ENCODE data around the gene PKN1. TPM values are rescaled to one million over a fixed set of nuclear protein-coding genes. Genes with fewer than 3 reads are reported as not detected.

Gene PKN1
- total RNA-seq, 1 experiment from 2014 or later, result 170 TPM

DNA sequence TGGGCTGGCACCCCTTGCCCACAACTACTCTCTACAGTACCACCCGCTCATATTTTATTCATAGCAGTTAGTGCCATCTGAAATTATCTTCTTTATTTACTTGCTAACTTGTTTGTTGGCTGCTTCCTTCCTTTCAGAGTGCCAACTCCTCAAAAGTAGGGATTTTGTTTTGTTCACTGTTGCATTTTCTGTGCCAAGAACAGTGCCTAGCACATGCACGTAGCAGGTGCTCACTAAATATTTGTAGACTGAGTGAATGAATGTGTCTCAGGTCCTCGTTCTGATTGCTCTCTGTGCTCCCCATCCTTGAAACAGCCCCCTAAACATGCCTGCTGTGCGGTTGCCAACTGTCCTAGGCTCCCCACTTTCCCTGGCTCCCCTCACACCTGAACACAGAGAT is 61.3 kb downstream of the PKN1 start (continued):
- TF ChIP-seq, protein P1, sequence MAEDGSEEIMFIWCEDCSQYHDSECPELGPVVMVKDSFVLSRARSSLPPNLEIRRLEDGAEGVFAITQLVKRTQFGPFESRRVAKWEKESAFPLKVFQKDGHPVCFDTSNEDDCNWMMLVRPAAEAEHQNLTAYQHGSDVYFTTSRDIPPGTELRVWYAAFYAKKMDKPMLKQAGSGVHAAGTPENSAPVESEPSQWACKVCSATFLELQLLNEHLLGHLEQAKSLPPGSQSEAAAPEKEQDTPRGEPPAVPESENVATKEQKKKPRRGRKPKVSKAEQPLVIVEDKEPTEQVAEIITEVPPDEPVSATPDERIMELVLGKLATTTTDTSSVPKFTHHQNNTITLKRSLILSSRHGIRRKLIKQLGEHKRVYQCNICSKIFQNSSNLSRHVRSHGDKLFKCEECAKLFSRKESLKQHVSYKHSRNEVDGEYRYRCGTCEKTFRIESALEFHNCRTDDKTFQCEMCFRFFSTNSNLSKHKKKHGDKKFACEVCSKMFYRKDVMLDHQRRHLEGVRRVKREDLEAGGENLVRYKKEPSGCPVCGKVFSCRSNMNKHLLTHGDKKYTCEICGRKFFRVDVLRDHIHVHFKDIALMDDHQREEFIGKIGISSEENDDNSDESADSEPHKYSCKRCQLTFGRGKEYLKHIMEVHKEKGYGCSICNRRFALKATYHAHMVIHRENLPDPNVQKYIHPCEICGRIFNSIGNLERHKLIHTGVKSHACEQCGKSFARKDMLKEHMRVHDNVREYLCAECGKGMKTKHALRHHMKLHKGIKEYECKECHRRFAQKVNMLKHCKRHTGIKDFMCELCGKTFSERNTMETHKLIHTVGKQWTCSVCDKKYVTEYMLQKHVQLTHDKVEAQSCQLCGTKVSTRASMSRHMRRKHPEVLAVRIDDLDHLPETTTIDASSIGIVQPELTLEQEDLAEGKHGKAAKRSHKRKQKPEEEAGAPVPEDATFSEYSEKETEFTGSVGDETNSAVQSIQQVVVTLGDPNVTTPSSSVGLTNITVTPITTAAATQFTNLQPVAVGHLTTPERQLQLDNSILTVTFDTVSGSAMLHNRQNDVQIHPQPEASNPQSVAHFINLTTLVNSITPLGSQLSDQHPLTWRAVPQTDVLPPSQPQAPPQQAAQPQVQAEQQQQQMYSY (CRISPR knock-in tag; IDR thresholded peaks at IDR 0.05), result no peak
- TF ChIP-seq MYBL2 (CRISPR knock-in tag; IDR thresholded peaks at IDR 0.05) (no peak), SP1 (CRISPR knock-in tag; conservative IDR thresholded peaks at IDR 0.05) (no peak), GRHL2 (CRISPR knock-in tag; IDR thresholded peaks at IDR 0.05; ENCODE audit: insufficient replicate concordance, severe bottlenecking) (no peak), RORB (CRISPR knock-in tag; IDR thresholded peaks at IDR 0.05) (no peak), ZNF232 (CRISPR knock-in tag; IDR thresholded peaks at IDR 0.05) (no peak), SMAD4 (CRISPR knock-in tag; IDR thresholded peaks at IDR 0.05) (no peak)
- TF ChIP-seq, protein P2, sequence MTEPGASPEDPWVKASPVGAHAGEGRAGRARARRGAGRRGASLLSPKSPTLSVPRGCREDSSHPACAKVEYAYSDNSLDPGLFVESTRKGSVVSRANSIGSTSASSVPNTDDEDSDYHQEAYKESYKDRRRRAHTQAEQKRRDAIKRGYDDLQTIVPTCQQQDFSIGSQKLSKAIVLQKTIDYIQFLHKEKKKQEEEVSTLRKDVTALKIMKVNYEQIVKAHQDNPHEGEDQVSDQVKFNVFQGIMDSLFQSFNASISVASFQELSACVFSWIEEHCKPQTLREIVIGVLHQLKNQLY (CRISPR knock-in tag; IDR thresholded peaks at IDR 0.05), result no peak
- TF ChIP-seq, protein P3, sequence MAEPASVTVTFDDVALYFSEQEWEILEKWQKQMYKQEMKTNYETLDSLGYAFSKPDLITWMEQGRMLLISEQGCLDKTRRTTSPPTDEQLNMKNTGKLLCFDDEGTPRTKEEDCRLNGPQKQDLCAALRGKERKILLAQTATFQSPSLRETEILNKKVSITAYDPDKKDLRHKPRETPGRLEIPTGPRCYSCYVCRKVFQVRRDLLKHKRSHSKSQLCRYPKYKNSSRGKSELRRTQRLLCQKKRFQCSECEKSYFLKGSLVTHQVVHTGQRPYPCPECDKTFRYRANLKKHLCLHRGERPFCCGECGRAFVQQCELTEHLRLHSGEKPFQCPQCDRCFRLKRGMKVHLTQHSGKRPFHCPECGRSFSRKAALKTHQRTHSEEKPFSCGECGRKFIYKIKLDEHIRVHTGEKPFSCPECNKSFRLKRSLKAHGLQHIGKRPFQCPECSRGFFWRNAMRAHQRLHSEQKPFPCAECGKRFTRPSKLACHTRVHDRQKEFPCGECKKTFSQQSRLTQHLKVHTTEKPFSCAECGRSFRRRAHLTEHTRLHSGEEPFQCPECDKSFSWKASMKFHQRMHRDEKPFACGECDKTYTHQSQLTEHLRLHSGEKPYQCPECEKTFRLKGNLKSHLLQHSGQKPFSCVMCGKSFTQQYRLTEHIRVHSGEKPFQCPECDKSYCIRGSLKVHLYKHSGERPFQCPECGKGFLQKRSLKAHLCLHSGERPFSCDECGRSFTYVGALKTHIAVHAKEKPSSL (CRISPR knock-in tag; conservative IDR thresholded peaks at IDR 0.05), result no peak
- TF ChIP-seq, protein P4, sequence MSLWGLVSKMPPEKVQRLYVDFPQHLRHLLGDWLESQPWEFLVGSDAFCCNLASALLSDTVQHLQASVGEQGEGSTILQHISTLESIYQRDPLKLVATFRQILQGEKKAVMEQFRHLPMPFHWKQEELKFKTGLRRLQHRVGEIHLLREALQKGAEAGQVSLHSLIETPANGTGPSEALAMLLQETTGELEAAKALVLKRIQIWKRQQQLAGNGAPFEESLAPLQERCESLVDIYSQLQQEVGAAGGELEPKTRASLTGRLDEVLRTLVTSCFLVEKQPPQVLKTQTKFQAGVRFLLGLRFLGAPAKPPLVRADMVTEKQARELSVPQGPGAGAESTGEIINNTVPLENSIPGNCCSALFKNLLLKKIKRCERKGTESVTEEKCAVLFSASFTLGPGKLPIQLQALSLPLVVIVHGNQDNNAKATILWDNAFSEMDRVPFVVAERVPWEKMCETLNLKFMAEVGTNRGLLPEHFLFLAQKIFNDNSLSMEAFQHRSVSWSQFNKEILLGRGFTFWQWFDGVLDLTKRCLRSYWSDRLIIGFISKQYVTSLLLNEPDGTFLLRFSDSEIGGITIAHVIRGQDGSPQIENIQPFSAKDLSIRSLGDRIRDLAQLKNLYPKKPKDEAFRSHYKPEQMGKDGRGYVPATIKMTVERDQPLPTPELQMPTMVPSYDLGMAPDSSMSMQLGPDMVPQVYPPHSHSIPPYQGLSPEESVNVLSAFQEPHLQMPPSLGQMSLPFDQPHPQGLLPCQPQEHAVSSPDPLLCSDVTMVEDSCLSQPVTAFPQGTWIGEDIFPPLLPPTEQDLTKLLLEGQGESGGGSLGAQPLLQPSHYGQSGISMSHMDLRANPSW (CRISPR knock-in tag; conservative IDR thresholded peaks at IDR 0.05; ENCODE audit: low read depth), result no peak
- TF ChIP-seq, protein P5, sequence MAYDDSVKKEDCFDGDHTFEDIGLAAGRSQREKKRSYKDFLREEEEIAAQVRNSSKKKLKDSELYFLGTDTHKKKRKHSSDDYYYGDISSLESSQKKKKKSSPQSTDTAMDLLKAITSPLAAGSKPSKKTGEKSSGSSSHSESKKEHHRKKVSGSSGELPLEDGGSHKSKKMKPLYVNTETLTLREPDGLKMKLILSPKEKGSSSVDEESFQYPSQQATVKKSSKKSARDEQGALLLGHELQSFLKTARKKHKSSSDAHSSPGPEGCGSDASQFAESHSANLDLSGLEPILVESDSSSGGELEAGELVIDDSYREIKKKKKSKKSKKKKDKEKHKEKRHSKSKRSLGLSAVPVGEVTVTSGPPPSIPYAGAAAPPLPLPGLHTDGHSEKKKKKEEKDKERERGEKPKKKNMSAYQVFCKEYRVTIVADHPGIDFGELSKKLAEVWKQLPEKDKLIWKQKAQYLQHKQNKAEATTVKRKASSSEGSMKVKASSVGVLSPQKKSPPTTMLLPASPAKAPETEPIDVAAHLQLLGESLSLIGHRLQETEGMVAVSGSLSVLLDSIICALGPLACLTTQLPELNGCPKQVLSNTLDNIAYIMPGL (CRISPR knock-in tag; IDR thresholded peaks at IDR 0.05), result no peak
- TF ChIP-seq, protein P6, sequence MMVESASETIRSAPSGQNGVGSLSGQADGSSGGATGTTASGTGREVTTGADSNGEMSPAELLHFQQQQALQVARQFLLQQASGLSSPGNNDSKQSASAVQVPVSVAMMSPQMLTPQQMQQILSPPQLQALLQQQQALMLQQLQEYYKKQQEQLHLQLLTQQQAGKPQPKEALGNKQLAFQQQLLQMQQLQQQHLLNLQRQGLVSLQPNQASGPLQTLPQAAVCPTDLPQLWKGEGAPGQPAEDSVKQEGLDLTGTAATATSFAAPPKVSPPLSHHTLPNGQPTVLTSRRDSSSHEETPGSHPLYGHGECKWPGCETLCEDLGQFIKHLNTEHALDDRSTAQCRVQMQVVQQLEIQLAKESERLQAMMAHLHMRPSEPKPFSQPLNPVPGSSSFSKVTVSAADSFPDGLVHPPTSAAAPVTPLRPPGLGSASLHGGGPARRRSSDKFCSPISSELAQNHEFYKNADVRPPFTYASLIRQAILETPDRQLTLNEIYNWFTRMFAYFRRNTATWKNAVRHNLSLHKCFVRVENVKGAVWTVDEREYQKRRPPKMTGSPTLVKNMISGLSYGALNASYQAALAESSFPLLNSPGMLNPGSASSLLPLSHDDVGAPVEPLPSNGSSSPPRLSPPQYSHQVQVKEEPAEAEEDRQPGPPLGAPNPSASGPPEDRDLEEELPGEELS (CRISPR knock-in tag; IDR thresholded peaks at IDR 0.05), result no peak

Measured in WTC11 (cell line).